ENCODE results near the gene ALDOB. TPM values are rescaled to one million over a fixed set of nuclear protein-coding genes. Genes with fewer than 3 reads are reported as not detected.

Gene ALDOB
- total and polyA plus RNA-seq, 4 donors = 527 to 2,132 (median 1,808) TPM

GRCh38 chr9:101479338-101480030 lies 43.9 kb upstream of the ALDOB start:
- Histone ChIP-seq H3K27ac (ENCODE audit: low read depth in 1 of 2, low read length in 2 of 2) (no peak overlapping the region), H3K9ac (ENCODE audit: low read depth in 1 of 2, low read length in 2 of 2) (no peak overlapping the region), H3K27me3 (ENCODE audit: control insufficient read depth in 4 of 4, insufficient read depth in 4 of 4, low read length in 3 of 4) (peaks cover 0 to 2% (median 0%) of the 10 kb centered on the region in 4 donors), H3K9me3 (ENCODE audit: control insufficient read depth in 4 of 4, low read length in 3 of 4) (no peaks in the 10 kb centered on the region), H3K36me3 (ENCODE audit: control insufficient read depth in 4 of 4, insufficient read depth in 3 of 4, low read depth in 1 of 4, low read length in 3 of 4) (peaks cover 0 to 3% (median 0%) of the 10 kb centered on the region in 4 donors), H3K4me1 (ENCODE audit: control insufficient read depth in 4 of 4, insufficient read depth in 4 of 4, low read length in 3 of 4) (no peaks in the 10 kb centered on the region), H3K4me3 (ENCODE audit: low read depth in 1 of 3, low read length in 3 of 3) (no peak overlapping the region)
- whole genome bisulfite sequencing = 68% methylated on average over 4 of the region's 4 CpGs
- TF ChIP-seq CTCF (IDR thresholded peaks at IDR 0.05; ENCODE audit: low read depth, low read length, missing input control) = no peak
- TF ChIP-seq JUND (IDR thresholded peaks at IDR 0.05) = no peak
- TF ChIP-seq NR2F2 (IDR thresholded peaks at IDR 0.05) = no peak
- no peak for TF ChIP-seq TAF1 (conservative IDR thresholded peaks at IDR 0.05)
- DNase-seq (ENCODE audit: low spot score) = no peak

- Histone ChIP-seq H3K9me3 (ENCODE audit: control insufficient read depth in 4 of 4, low read length in 3 of 4) (no peaks in the 10 kb centered on the region), H3K36me3 (ENCODE audit: control insufficient read depth in 4 of 4, insufficient read depth in 3 of 4, low read depth in 1 of 4, low read length in 3 of 4) (peaks cover 0 to 4% (median 0%) of the 10 kb centered on the region in 4 donors), H3K9ac (ENCODE audit: low read depth in 1 of 2, low read length in 2 of 2) (no peak overlapping the region), H3K4me1 (ENCODE audit: control insufficient read depth in 4 of 4, insufficient read depth in 4 of 4, low read length in 3 of 4) (no peaks in the 10 kb centered on the region), H3K4me3 (ENCODE audit: low read depth in 1 of 3, low read length in 3 of 3) (no peak overlapping the region), H3K27me3 (ENCODE audit: control insufficient read depth in 4 of 4, insufficient read depth in 4 of 4, low read length in 3 of 4) (peaks cover 0 to 2% (median 0%) of the 10 kb centered on the region in 4 donors), H3K27ac (ENCODE audit: low read depth in 1 of 2, low read length in 2 of 2) (no peak overlapping the region)
- TF ChIP-seq SP1 (IDR thresholded peaks at IDR 0.05) (no peak), EGR1 (IDR thresholded peaks at IDR 0.05; ENCODE audit: low read depth in 2 of 2) (no peak), JUND (IDR thresholded peaks at IDR 0.05) (no peak), FOXA1 (IDR thresholded peaks at IDR 0.05) (no peak)
- 74% methylated on average over 3 of the region's 3 CpGs for WGBS
- DNase-seq (ENCODE audit: low spot score) = no peak
Observed at GRCh38 chr9:101478906-101479305, 43.3 kb upstream of the ALDOB start.

- 77% methylated on average over 4 of the region's 4 CpGs for WGBS
- H3K36me3 ChIP-seq (ENCODE audit: control insufficient read depth in 4 of 4, insufficient read depth in 3 of 4, low read depth in 1 of 4, low read length in 3 of 4) = peaks cover 0 to 4% (median 0%) of the 10 kb centered on the region in 4 donors
- H3K27ac ChIP-seq (ENCODE audit: low read depth in 1 of 2, low read length in 2 of 2) = no peak overlapping the region
- H3K9me3 ChIP-seq (ENCODE audit: control insufficient read depth in 4 of 4, low read length in 3 of 4) = no peaks in the 10 kb centered on the region
- no peaks in the 10 kb centered on the region for H3K4me1 ChIP-seq (ENCODE audit: control insufficient read depth in 4 of 4, insufficient read depth in 4 of 4, low read length in 3 of 4)
- peaks cover 0 to 2% (median 0%) of the 10 kb centered on the region in 4 donors for H3K27me3 ChIP-seq (ENCODE audit: control insufficient read depth in 4 of 4, insufficient read depth in 4 of 4, low read length in 3 of 4)
- no peak for DNase-seq (ENCODE audit: low spot score)
- no peak overlapping the region for H3K4me3 ChIP-seq (ENCODE audit: low read depth in 1 of 3, low read length in 3 of 3)
- no peak overlapping the region for H3K9ac ChIP-seq (ENCODE audit: low read depth in 1 of 2, low read length in 2 of 2)
- TF ChIP-seq EGR1 (IDR thresholded peaks at IDR 0.05; ENCODE audit: low read depth in 2 of 2) (no peak), GABPA (IDR thresholded peaks at IDR 0.05 in 1 of 2, conservative IDR thresholded peaks at IDR 0.05 in 1 of 2) (no peak), FOXA2 (IDR thresholded peaks at IDR 0.05) (no peak), ATF3 (IDR thresholded peaks at IDR 0.05) (no peak), HNF4A (conservative IDR thresholded peaks at IDR 0.05) (no peak), RAD21 (IDR thresholded peaks at IDR 0.05) (no peak), RXRA (IDR thresholded peaks at IDR 0.05) (no peak), ZBTB33 (IDR thresholded peaks at IDR 0.05) (no peak), MAX (IDR thresholded peaks at IDR 0.05) (no peak), NR2F2 (IDR thresholded peaks at IDR 0.05) (no peak), CTCF (IDR thresholded peaks at IDR 0.05; ENCODE audit: low read depth, low read length, missing input control) (no peak), YY1 (IDR thresholded peaks at IDR 0.05) (no peak), REST (IDR thresholded peaks at IDR 0.05) (no peak), HNF4G (IDR thresholded peaks at IDR 0.05) (no peak), SP1 (IDR thresholded peaks at IDR 0.05) (no peak)
Observed at GRCh38 chr9:101478444-101478843, 42.9 kb upstream of the ALDOB start.
